ENCODE results near the gene COLQ. TPM values are rescaled to one million over a fixed set of nuclear protein-coding genes. Genes with fewer than 3 reads are reported as not detected.

The COLQ gene
- polyA plus RNA-seq, 2 of the 4 experiments (the other 2 are of a cell fraction): 0.71 to 1.1 TPM

DNA sequence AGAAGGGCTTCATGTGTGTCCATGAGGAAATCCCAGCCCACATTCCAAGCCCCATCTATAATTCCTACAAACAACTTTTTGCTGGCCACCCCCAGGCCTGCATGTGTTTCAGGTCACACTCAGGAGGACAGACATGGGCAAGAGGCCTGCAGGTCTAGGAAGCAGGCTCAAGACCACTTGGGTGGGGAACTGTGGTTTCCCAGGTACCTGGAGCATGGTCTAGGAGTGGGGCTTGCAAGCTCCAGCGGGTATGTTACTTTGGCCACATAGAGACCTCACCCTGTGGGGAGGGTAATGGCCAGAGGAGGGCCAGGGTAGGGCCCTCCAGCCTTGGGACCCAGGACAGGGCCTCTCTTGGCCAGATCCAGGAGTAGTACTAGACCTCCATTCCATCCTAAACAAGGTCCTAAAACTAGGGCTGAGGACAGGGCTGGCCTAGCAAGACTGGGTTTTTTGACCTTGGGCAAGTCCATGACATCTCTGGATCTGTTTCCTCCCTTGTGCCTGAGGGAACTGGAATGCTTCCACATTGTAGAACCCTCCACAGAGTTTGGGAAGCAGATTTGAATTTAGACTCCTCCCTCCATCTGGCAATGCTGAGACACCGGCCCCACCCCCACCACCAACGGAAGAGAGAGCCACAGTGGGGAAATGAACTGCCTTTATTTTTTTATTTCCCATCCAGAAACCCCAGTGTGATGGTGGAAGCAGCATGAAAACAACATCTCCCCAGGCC is 71.8 kb downstream of the COLQ start:
- DNase-seq (ENCODE audit: low read depth in 1 of 2, low spot score in 1 of 2) (no peak), ATAC-seq (no peak), FAIRE-seq (no peak)
- WGBS (ENCODE audit: missing lambda C conversion rate): 85% methylated on average over 3 of the region's 3 CpGs
- ChIA-PET CTCF (no interaction called here), POLR2A (no interaction called here)
- H3K4me3 ChIP-seq: no peak overlapping the region
- no peak for TF ChIP-seq ZNF302 (CRISPR knock-in tag; IDR thresholded peaks at IDR 0.05)
- no peak for TF ChIP-seq TP53 (CRISPR knock-in tag; IDR thresholded peaks at IDR 0.05)
- TF ChIP-seq CEBPB (IDR thresholded peaks at IDR 0.05): no peak
- TF ChIP-seq FOXS1 (CRISPR knock-in tag; IDR thresholded peaks at IDR 0.05): no peak
- TF ChIP-seq FOSL2 (IDR thresholded peaks at IDR 0.05): no peak
- TF ChIP-seq FOSL2 (CRISPR knock-in tag; IDR thresholded peaks at IDR 0.05): no peak
- TF ChIP-seq HOXB5 (CRISPR knock-in tag; IDR thresholded peaks at IDR 0.05): no peak
- TF ChIP-seq TFCP2L1 (CRISPR knock-in tag; IDR thresholded peaks at IDR 0.05): no peak
- TF ChIP-seq, protein P1, sequence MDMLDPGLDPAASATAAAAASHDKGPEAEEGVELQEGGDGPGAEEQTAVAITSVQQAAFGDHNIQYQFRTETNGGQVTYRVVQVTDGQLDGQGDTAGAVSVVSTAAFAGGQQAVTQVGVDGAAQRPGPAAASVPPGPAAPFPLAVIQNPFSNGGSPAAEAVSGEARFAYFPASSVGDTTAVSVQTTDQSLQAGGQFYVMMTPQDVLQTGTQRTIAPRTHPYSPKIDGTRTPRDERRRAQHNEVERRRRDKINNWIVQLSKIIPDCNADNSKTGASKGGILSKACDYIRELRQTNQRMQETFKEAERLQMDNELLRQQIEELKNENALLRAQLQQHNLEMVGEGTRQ (IDR thresholded peaks at IDR 0.05): no peak
- no peak for TF ChIP-seq POLR2AphosphoS2 (conservative IDR thresholded peaks at IDR 0.05; ENCODE audit: low read length)
- TF ChIP-seq, protein P2, sequence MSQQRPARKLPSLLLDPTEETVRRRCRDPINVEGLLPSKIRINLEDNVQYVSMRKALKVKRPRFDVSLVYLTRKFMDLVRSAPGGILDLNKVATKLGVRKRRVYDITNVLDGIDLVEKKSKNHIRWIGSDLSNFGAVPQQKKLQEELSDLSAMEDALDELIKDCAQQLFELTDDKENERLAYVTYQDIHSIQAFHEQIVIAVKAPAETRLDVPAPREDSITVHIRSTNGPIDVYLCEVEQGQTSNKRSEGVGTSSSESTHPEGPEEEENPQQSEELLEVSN (IDR thresholded peaks at IDR 0.05; ENCODE audit: borderline replicate concordance, low read depth): no peak
- no peak for TF ChIP-seq EHF (CRISPR knock-in tag; IDR thresholded peaks at IDR 0.05)
- no peak for TF ChIP-seq CHD4 (IDR thresholded peaks at IDR 0.05; ENCODE audit: borderline replicate concordance)
- TF ChIP-seq HEYL (CRISPR knock-in tag; IDR thresholded peaks at IDR 0.05): no peak
- TF ChIP-seq, protein P3, sequence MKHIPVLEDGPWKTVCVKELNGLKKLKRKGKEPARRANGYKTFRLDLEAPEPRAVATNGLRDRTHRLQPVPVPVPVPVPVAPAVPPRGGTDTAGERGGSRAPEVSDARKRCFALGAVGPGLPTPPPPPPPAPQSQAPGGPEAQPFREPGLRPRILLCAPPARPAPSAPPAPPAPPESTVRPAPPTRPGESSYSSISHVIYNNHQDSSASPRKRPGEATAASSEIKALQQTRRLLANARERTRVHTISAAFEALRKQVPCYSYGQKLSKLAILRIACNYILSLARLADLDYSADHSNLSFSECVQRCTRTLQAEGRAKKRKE (CRISPR knock-in tag; IDR thresholded peaks at IDR 0.05; ENCODE audit: low read depth): no peak
- H3K9me3 ChIP-seq: no peaks in the 10 kb centered on the region
- H3K4me2 ChIP-seq: no peak overlapping the region
- no peaks in the 10 kb centered on the region for H3K4me1 ChIP-seq
- no peak overlapping the region for H3K27ac ChIP-seq

DNA sequence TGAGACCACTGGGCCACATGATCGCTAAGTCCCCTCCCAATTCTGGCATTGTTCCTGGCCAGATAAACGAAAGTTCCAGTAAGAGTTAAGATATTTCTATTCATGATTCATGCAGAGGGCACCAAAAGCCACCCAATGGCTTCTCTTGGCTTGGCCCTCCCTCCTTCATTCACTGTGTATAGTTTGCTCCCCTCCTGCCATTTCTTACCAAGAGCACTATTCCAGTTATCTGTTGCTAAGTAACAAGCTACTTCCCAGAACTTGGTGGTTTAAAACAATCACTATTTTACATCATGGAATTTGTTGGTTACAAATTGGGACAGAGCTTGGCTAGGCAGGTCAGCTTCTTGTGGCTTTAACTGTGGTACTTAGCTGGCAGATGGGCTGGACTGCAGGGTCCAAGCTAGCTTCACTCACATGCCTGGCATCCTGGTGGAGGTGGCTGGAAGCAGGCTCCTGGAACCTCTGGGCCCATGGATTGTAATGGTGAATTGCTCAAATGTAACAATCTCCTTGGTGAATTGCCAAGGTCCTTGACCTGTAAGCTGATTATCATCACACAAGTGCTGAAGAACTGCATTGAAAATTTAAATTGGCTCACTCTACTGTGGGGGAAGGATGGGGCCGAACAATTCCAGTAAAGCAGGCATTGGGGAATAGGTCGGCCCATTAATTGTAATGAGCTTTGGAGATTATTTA is 77.5 kb downstream of the COLQ start:
- Histone ChIP-seq H3K4me1 (no peaks in the 10 kb centered on the region), H3K4me2 (no peak overlapping the region), H3K27ac (no peak overlapping the region), H3K4me3 (no peak overlapping the region), H3K9me3 (no peaks in the 10 kb centered on the region)
- no peak for DNase-seq (ENCODE audit: low read depth in 1 of 2, low spot score in 1 of 2)
- no peak for FAIRE-seq
- ChIA-PET POLR2A (no interaction called here), CTCF (interaction anchor here (0.7 to 1.2 kb wide), 3 partner anchors 10 to 1867 kb away, joined by 3 to 5 read pairs (median 3); no protein-coding TSS in a partner anchor)
- TF ChIP-seq BHLHE40 (IDR thresholded peaks at IDR 0.05; ENCODE audit: low read depth, low read length) (no peak), NFE2L2 (conservative IDR thresholded peaks at IDR 0.05; ENCODE audit: low read length) (no peak), RNF2 (IDR thresholded peaks at IDR 0.05; ENCODE audit: borderline replicate concordance, low read depth) (no peak), ZFP36 (IDR thresholded peaks at IDR 0.05; ENCODE audit: borderline replicate concordance, partially characterized antibody) (no peak), RAD21 (conservative IDR thresholded peaks at IDR 0.05 in 1 of 2, IDR thresholded peaks at IDR 0.05 in 1 of 2) (no peak), RCOR1 (IDR thresholded peaks at IDR 0.05; ENCODE audit: low read depth, low read length) (no peak), ZNF302 (CRISPR knock-in tag; IDR thresholded peaks at IDR 0.05) (no peak), KDM5A (IDR thresholded peaks at IDR 0.05) (no peak), MAFK (IDR thresholded peaks at IDR 0.05; ENCODE audit: partially characterized antibody) (no peak), TP53 (CRISPR knock-in tag; IDR thresholded peaks at IDR 0.05) (no peak)
- TF ChIP-seq, protein P2 (IDR thresholded peaks at IDR 0.05; ENCODE audit: borderline replicate concordance, low read depth): no peak
- TF ChIP-seq, protein P4, sequence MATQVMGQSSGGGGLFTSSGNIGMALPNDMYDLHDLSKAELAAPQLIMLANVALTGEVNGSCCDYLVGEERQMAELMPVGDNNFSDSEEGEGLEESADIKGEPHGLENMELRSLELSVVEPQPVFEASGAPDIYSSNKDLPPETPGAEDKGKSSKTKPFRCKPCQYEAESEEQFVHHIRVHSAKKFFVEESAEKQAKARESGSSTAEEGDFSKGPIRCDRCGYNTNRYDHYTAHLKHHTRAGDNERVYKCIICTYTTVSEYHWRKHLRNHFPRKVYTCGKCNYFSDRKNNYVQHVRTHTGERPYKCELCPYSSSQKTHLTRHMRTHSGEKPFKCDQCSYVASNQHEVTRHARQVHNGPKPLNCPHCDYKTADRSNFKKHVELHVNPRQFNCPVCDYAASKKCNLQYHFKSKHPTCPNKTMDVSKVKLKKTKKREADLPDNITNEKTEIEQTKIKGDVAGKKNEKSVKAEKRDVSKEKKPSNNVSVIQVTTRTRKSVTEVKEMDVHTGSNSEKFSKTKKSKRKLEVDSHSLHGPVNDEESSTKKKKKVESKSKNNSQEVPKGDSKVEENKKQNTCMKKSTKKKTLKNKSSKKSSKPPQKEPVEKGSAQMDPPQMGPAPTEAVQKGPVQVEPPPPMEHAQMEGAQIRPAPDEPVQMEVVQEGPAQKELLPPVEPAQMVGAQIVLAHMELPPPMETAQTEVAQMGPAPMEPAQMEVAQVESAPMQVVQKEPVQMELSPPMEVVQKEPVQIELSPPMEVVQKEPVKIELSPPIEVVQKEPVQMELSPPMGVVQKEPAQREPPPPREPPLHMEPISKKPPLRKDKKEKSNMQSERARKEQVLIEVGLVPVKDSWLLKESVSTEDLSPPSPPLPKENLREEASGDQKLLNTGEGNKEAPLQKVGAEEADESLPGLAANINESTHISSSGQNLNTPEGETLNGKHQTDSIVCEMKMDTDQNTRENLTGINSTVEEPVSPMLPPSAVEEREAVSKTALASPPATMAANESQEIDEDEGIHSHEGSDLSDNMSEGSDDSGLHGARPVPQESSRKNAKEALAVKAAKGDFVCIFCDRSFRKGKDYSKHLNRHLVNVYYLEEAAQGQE (IDR thresholded peaks at IDR 0.05): no peak
- TF ChIP-seq, protein P5, sequence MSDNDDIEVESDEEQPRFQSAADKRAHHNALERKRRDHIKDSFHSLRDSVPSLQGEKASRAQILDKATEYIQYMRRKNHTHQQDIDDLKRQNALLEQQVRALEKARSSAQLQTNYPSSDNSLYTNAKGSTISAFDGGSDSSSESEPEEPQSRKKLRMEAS (IDR thresholded peaks at IDR 0.05): no peak
- WGBS (ENCODE audit: missing lambda C conversion rate): 84% methylated on average over 4 of the region's 4 CpGs
- ATAC-seq: no peak; a peak in 1 of 6 replicates
